ENCODE results near the gene PDE4B. TPM values are rescaled to one million over a fixed set of nuclear protein-coding genes. Genes with fewer than 3 reads are reported as not detected.

Gene PDE4B
- total and polyA plus RNA-seq, 9 of the 15 experiments (the other 6 are each of a cell fraction or from before 2014, with no cell fraction given), result 0.09 TPM; not detected in 8

GRCh38 chr1:66043186-66043585 lies 250.5 kb downstream of the PDE4B start:
- Histone ChIP-seq H3K9ac (ENCODE audit: insufficient read depth in 1 of 2, low read depth in 2 of 2, low read length in 2 of 2) (no peak overlapping the region), H3K79me2 (ENCODE audit: control insufficient read depth, insufficient read depth, low read length) (no peaks in the 10 kb centered on the region), H3K9me1 (ENCODE audit: control insufficient read depth, insufficient read depth, low read length) (no peaks in the 10 kb centered on the region), H3K4me2 (ENCODE audit: insufficient read depth, low read length) (no peak overlapping the region), H3K27me3 (ENCODE audit: control insufficient read depth in 2 of 2, insufficient read depth in 2 of 2, low read length in 2 of 2) (no peaks in the 10 kb centered on the region), H3K36me3 (ENCODE audit: control insufficient read depth, insufficient read depth, low read length) (no peaks in the 10 kb centered on the region), H3K27ac (ENCODE audit: extremely low read depth, low read depth, low read length) (no peak overlapping the region), H3K4me3 (no peak overlapping the region), H2AFZ (ENCODE audit: low read depth, low read length) (no peak overlapping the region), H3K9me3 (replicated peaks; ENCODE audit: control insufficient read depth, insufficient read depth, low read depth, low read length) (no peaks in the 10 kb centered on the region), H3K4me1 (replicated peaks in 1 of 2; ENCODE audit: control insufficient read depth in 2 of 2, insufficient read depth in 2 of 2, low read length in 2 of 2) (no peaks in the 10 kb centered on the region), H4K20me1 (replicated peaks; ENCODE audit: control insufficient read depth, insufficient read depth, low read length) (no peaks in the 10 kb centered on the region)
- FAIRE-seq, result no peak
- ChIA-PET CTCF (ENCODE audit: low intra/inter-chr PET ratio) (no interaction called here), POLR2A (no interaction called here)
- no peak for DNase-seq (ENCODE audit: extremely low read depth in 1 of 4, low spot score in 3 of 4)
- BruUV-seq (replicated peaks), result no TSS peak
- TF ChIP-seq KLF1 (tag; IDR thresholded peaks at IDR 0.05), result no peak
- no peak for TF ChIP-seq KLF10 (CRISPR knock-in tag; IDR thresholded peaks at IDR 0.05)
- TF ChIP-seq TAF15 (IDR thresholded peaks at IDR 0.05; ENCODE audit: low read depth, low read length), result no peak
- no peak for TF ChIP-seq HNRNPK (IDR thresholded peaks at IDR 0.05; ENCODE audit: low read depth, low read length, poor library complexity, severe bottlenecking)
- TF ChIP-seq ZBTB5 (IDR thresholded peaks at IDR 0.05), result no peak
- no peak for TF ChIP-seq ARHGAP35 (IDR thresholded peaks at IDR 0.05; ENCODE audit: partially characterized antibody)
- no peak for TF ChIP-seq CHCHD3 (CRISPR knock-in tag; IDR thresholded peaks at IDR 0.05)
- no peak for TF ChIP-seq ZKSCAN1 (IDR thresholded peaks at IDR 0.05; ENCODE audit: low read depth, low read length)
- TF ChIP-seq SLC30A9 (CRISPR knock-in tag; IDR thresholded peaks at IDR 0.05), result no peak
- TF ChIP-seq ZNF717 (CRISPR knock-in tag; IDR thresholded peaks at IDR 0.05), result no peak
- no peak for TF ChIP-seq FOXJ2 (tag; IDR thresholded peaks at IDR 0.05)
- no peak for TF ChIP-seq ZNF589 (CRISPR knock-in tag; IDR thresholded peaks at IDR 0.05; ENCODE audit: low read depth)
- in situ Hi-C loops (cut with MboI), result no loop called here
- WGBS (ENCODE audit: insufficient coverage, low coverage, missing lambda C conversion rate), result 0% methylated on average over 1 of the region's 1 CpG
- intact Hi-C loops (cut with micrococcal nuclease), result no loop called here
- no peak for ATAC-seq
